Esophagus (tissue), 2 donors: Measurements from ENCODE around the gene RECQL5. TPM values are rescaled to one million over a fixed set of nuclear protein-coding genes. Genes with fewer than 3 reads are reported as not detected.

Source experiments
- H3K27ac ChIP-seq, 2 donors: one replicate each; pipeline ENCODE4 v1.5.1; 2013; ENCODE audit warnings: low read depth in 2 of 2, mild to moderate bottlenecking in 2 of 2, inconsistent platforms in 1 of 2, low read length in 1 of 2, moderate library complexity in 1 of 2
- H3K27me3 ChIP-seq, 2 donors: one replicate each; pipeline ENCODE4 v1.6.1; 2013; ENCODE audit warnings: low read length in 2 of 2, control low read depth in 1 of 2, mild to moderate bottlenecking in 1 of 2; ENCODE audit not compliant: insufficient read depth in 2 of 2, control insufficient read depth in 1 of 2
- H3K36me3 ChIP-seq, 2 donors: one replicate each; pipeline ENCODE4 v1.6.1; 2013; ENCODE audit warnings: low read length in 1 of 2; ENCODE audit not compliant: control insufficient read depth in 2 of 2, insufficient read depth in 2 of 2
- H3K4me1 ChIP-seq, 2 donors: one replicate each; pipeline ENCODE4 v1.6.1; 2013; ENCODE audit warnings: low read length in 1 of 2; ENCODE audit not compliant: control insufficient read depth in 2 of 2, insufficient read depth in 2 of 2
- H3K4me3 ChIP-seq, 2 donors: one replicate each; pipeline ENCODE4 v1.5.1; 2013; ENCODE audit warnings: low read length in 2 of 2, mild to moderate bottlenecking in 2 of 2, low read depth in 1 of 2, moderate library complexity in 1 of 2
- H3K9me3 ChIP-seq, 2 donors: one replicate each; pipeline ENCODE4 v1.6.1; 2013; ENCODE audit warnings: mild to moderate bottlenecking in 2 of 2, low read depth in 1 of 2, low read length in 1 of 2, moderate library complexity in 1 of 2; ENCODE audit not compliant: control insufficient read depth in 2 of 2, insufficient read depth in 1 of 2
- WGBS, 2 donors: extraction: QIAGEN DNeasy Blood & Tissue Kit; methylation state at CpG; one replicate each; pipeline ENCODE4 v1.1.7; 2013; 5-methylcytosine and 5-hydroxymethylcytosine counted together
- polyA plus RNA-seq, 2 donors: library from polyadenylated mRNA; stranded (reverse); fragments of 200-250 nt; gene quantifications; one replicate each; pipeline ENCODE4 v1.2.3, GENCODE V29; 2013
- donor health status: healthy with polysubstance abuse.
- donor health status: Bipolar disorder and iron deficiency.

RECQL5 gene
- polyA plus RNA-seq, 2 donors: 46.9 to 136 TPM

DNA sequence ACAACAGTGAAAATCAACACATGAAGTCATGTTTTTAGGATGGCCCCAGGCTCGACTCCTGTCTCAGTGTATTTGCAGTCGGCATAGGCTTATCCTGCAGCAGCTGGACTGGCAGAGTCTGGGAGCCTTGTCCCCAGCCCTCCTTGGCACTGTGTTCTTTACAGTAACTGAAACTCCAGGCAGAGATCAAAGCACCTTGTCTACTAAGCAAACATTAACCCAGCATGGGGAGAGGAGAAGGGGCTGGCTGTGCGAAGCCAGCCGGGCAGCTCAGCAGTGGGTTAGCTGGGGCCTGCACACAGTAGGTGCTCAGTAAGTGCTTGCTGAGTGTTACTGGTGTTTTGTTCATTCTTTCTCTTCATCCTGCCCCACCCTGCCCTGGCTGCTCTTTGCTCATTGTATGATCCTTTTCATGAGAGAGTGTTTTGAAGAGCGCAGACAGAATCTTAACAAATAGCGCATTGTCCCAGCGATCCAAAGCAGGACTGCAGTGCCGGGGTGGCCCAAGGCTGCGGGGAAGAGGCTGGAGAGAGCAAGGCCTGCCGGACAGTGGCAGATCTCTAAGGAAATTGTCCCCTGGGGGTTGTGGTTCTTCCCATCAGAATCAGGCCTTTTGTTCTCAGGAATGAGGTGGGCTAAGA, 30.8 kb upstream of the RECQL5 start:
- Histone ChIP-seq H3K9me3 (no peaks in the 10 kb centered on the region), H3K27ac (peak overlapping the region; percentile 89 to 91), H3K36me3 (peaks cover 0 to 22% of the 10 kb centered on the region in 2 donors), H3K27me3 (no peaks in the 10 kb centered on the region), H3K4me3 (no peak overlapping the region), H3K4me1 (peaks cover 4 to 36% of the 10 kb centered on the region in 2 donors)
- 43 to 52% methylated on average over 10 of the region's 10 CpGs for WGBS, 2 donors

GRCh38 chr17:75695830-75696271, 28.9 kb upstream of the RECQL5 start:
- peak overlapping the region; percentile 47 to 51 for H3K27ac ChIP-seq
- peaks cover 0 to 22% of the 10 kb centered on the region in 2 donors for H3K36me3 ChIP-seq

DNA sequence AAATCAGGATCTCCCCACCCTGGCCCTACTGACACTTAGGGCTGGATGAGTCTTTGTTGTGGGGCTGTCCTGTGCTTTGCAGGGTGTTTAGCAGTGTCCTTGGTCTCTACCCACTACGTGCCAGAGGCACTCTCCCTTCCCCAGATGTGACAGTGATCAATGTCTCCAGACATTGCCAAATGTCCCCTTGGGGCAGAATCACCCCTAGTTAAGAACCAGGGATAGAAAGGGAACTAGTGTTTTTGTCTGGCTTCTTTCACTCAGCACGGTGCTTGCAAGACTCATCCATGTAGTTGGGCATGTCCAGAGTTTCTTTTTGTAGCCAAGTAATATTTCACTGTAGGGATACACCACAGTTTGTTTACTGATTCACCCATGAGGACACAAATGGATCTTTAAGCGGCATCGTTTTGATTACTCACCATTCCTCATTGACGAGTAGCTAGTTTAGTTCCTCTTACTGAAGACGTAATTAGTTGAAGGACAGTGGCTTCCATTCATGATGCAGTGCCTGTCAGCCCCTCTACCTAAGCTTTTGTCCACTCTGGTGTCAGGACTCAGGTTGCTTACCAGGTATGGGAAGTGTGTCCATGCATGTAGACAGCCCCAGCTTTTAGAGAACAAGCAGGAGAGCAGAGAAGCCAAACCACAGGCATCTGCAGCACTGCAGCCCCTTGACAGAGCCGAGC, 28.3 kb upstream of the RECQL5 start:
- H3K4me1 ChIP-seq: peaks cover 4 to 32% of the 10 kb centered on the region in 2 donors
- no peaks in the 10 kb centered on the region for H3K9me3 ChIP-seq
- no peak overlapping the region for H3K4me3 ChIP-seq
- H3K36me3 ChIP-seq: peaks cover 0 to 19% of the 10 kb centered on the region in 2 donors
- 58 to 59% methylated on average over 7 of the region's 7 CpGs for WGBS, 2 donors
- no peaks in the 10 kb centered on the region for H3K27me3 ChIP-seq
- peak overlapping the region; percentile 51 to 63 for H3K27ac ChIP-seq

More at GRCh38 chr17:75695830-75696271, 28.9 kb upstream of the RECQL5 start:
- H3K4me3 ChIP-seq: no peak overlapping the region
- H3K9me3 ChIP-seq: no peaks in the 10 kb centered on the region
- no peaks in the 10 kb centered on the region for H3K27me3 ChIP-seq
- 59 to 67% methylated on average over 12 of the region's 12 CpGs for WGBS, 2 donors
- H3K4me1 ChIP-seq: peaks cover 4 to 32% of the 10 kb centered on the region in 2 donors

DNA sequence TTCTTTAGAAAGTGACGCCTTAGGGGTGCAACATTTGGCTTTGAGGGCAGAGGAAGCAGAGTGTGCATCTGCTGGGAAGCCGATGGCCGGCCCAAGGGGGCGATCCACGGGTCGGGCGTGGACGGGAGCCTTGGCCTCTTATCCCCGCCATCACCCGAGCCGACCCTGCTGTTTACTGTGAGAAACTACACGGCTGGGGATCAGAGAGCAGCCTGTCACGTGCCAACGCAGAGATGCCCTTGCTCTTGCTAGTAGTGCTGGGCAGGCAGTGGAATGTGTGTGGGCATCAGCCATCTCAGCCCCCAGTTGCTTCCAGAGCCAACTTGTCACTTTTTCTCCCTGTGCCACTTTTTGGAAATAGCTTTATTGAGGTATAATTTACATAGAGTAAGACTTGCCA, 27.6 kb upstream of the RECQL5 start:
- Histone ChIP-seq H3K27ac (no peak overlapping the region), H3K9me3 (no peaks in the 10 kb centered on the region), H3K27me3 (no peaks in the 10 kb centered on the region), H3K36me3 (peaks cover 0 to 19% of the 10 kb centered on the region in 2 donors), H3K4me1 (peaks cover 3 to 31% of the 10 kb centered on the region in 2 donors), H3K4me3 (no peak overlapping the region)
- 53 to 63% methylated on average over 14 of the region's 14 CpGs for WGBS, 2 donors

- Histone ChIP-seq H3K27ac (peak overlapping the region; percentile 38 to 60), H3K9me3 (no peaks in the 10 kb centered on the region), H3K4me3 (no peak overlapping the region), H3K36me3 (peaks cover 0 to 19% of the 10 kb centered on the region in 2 donors), H3K4me1 (peaks cover 3 to 30% of the 10 kb centered on the region in 2 donors), H3K27me3 (no peaks in the 10 kb centered on the region)
- WGBS, 2 donors: 36 to 49% methylated on average over 19 of the region's 19 CpGs
Observed at GRCh38 chr17:75693500-75694481, 26.8 kb upstream of the RECQL5 start.

GRCh38 chr17:75692976-75693375, 26.0 kb upstream of the RECQL5 start:
- H3K27ac ChIP-seq: peak overlapping the region; percentile 27 to 60
- 83 to 85% methylated on average over 13 of the region's 13 CpGs for WGBS, 2 donors
- H3K27me3 ChIP-seq: no peaks in the 10 kb centered on the region
- no peak overlapping the region for H3K4me3 ChIP-seq
- H3K9me3 ChIP-seq: no peaks in the 10 kb centered on the region
- H3K36me3 ChIP-seq: peaks cover 0 to 19% of the 10 kb centered on the region in 2 donors
- peaks cover 3 to 33% of the 10 kb centered on the region in 2 donors for H3K4me1 ChIP-seq

- 84 to 86% methylated on average over 14 of the region's 14 CpGs for WGBS, 2 donors
- Histone ChIP-seq H3K27me3 (no peaks in the 10 kb centered on the region), H3K27ac (peak overlapping the region in 1 of 2 donors; percentile 22), H3K4me3 (no peak overlapping the region), H3K9me3 (no peaks in the 10 kb centered on the region), H3K36me3 (peaks cover 0 to 19% of the 10 kb centered on the region in 2 donors), H3K4me1 (peaks cover 3 to 33% of the 10 kb centered on the region in 2 donors)
Observed at GRCh38 chr17:75691801-75692626, 25.1 kb upstream of the RECQL5 start.

GRCh38 chr17:75691371-75691791, 24.4 kb upstream of the RECQL5 start:
- no peak overlapping the region for H3K4me3 ChIP-seq
- peaks cover 3 to 36% of the 10 kb centered on the region in 2 donors for H3K4me1 ChIP-seq
- 73 to 81% methylated on average over 5 of the region's 5 CpGs for WGBS, 2 donors
- no peak overlapping the region for H3K27ac ChIP-seq
- H3K9me3 ChIP-seq: no peaks in the 10 kb centered on the region
- H3K27me3 ChIP-seq: no peaks in the 10 kb centered on the region
- H3K36me3 ChIP-seq: peaks cover 0 to 19% of the 10 kb centered on the region in 2 donors
